Ectodermal cell (in vitro differentiated cells): ENCODE results near the gene CMSS1.
"Not testable (repeated sequence)": the region's sequence is repeated elsewhere in the genome, so short reads cannot be mapped to it uniquely, and the experiment has no call there.

Experiments
- H3K27ac ChIP-seq: 2 replicates; pipeline ENCODE4 v1.7.0; 2013; ENCODE audit warnings: mild to moderate bottlenecking, low read depth, low read length; ENCODE audit not compliant: insufficient read depth, poor library complexity, severe bottlenecking
- H3K27me3 ChIP-seq: 2 replicates; pipeline ENCODE4 v1.7.0; 2013; ENCODE audit warnings: mild to moderate bottlenecking, low read length; ENCODE audit not compliant: insufficient read depth, control insufficient read depth, poor library complexity, severe bottlenecking
- H3K36me3 ChIP-seq: one replicate; pipeline ENCODE4 v1.7.0; 2013; ENCODE audit warnings: low read length; ENCODE audit not compliant: control insufficient read depth, insufficient read depth
- H3K4me1 ChIP-seq: one replicate; pipeline ENCODE4 v1.7.0; 2013; ENCODE audit warnings: low read length; ENCODE audit not compliant: control insufficient read depth, insufficient read depth
- H3K4me3 ChIP-seq: 2 replicates; pipeline ENCODE4 v1.7.0; 2013; ENCODE audit warnings: low read depth, low read length, control low read depth; ENCODE audit not compliant: insufficient read depth
- H3K9me3 ChIP-seq: 2 replicates; pipeline ENCODE4 v1.7.0; 2013; ENCODE audit warnings: mild to moderate bottlenecking, low read length, moderate library complexity; ENCODE audit not compliant: control insufficient read depth
- WGBS, 2 experiments: methylation state at CpG; one replicate each; pipeline ENCODE4 v1.1.7; 2013; ENCODE audit warnings: missing lambda C conversion rate in 2 of 2; 5-methylcytosine and 5-hydroxymethylcytosine counted together

CMSS1 gene

GRCh38 chr3:100226712-100227429 lies 409.2 kb downstream of the CMSS1 start:
- H3K9me3 ChIP-seq = no peaks in the 10 kb centered on the region
- 85 to 91% methylated on average over 4 to 5 of the region's 6 CpGs for WGBS, 2 experiments
- H3K36me3 ChIP-seq = no peaks in the 10 kb centered on the region
- no peaks in the 10 kb centered on the region for H3K27me3 ChIP-seq
- no peak overlapping the region for H3K4me3 ChIP-seq
- no peaks in the 10 kb centered on the region for H3K4me1 ChIP-seq
- H3K27ac ChIP-seq = no peak overlapping the region

DNA sequence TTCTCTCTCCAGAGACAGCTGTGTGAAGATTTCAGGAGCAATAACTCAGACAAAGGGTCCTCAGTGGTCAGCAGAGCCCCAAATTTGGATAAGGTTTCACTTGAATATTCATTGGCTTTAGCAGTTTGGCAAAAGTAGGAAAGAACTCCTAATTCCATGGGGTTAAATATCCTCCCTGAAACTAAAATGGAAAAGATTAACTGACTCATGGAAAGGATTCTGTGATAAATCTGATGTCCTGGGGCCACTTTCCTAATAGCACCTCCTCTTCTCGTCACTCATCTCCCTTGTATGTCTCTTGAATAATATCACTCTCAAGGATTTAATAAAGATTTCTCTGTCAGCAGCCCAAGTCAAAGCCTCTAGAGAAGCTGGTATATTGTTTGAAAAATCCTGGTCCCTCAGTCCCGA lies 409.9 kb downstream of the CMSS1 start:
- H3K27ac ChIP-seq = no peak overlapping the region
- H3K27me3 ChIP-seq = no peaks in the 10 kb centered on the region
- H3K4me1 ChIP-seq = no peaks in the 10 kb centered on the region
- WGBS, 2 experiments = 92 to 98% methylated on average over 2 of the region's 2 CpGs
- no peak overlapping the region for H3K4me3 ChIP-seq
- no peaks in the 10 kb centered on the region for H3K36me3 ChIP-seq
- no peaks in the 10 kb centered on the region for H3K9me3 ChIP-seq

GRCh38 chr3:100228247-100228646 lies 410.6 kb downstream of the CMSS1 start:
- H3K27me3 ChIP-seq = no peaks in the 10 kb centered on the region
- 100% methylated on average over 1 of the region's 1 CpG; no CpG with 5 or more reads in 1 of the 2 experiments for WGBS, 2 experiments
- H3K27ac ChIP-seq = no peak overlapping the region
- no peak overlapping the region for H3K4me3 ChIP-seq
- H3K36me3 ChIP-seq = no peaks in the 10 kb centered on the region
- no peaks in the 10 kb centered on the region for H3K9me3 ChIP-seq
- H3K4me1 ChIP-seq = no peaks in the 10 kb centered on the region

GRCh38 chr3:100229188-100229587 lies 411.5 kb downstream of the CMSS1 start:
- H3K27me3 ChIP-seq, H3K27ac ChIP-seq, H3K36me3 ChIP-seq, H3K4me1 ChIP-seq, H3K9me3 ChIP-seq, H3K4me3 ChIP-seq: not testable (repeated sequence)
- 93 to 94% methylated on average over 2 to 3 of the region's 3 CpGs for WGBS, 2 experiments

GRCh38 chr3:100230710-100231109 lies 413.0 kb downstream of the CMSS1 start:
- Histone ChIP-seq H3K27ac (no peak overlapping the region), H3K4me3 (no peak overlapping the region), H3K27me3 (no peaks in the 10 kb centered on the region), H3K4me1 (no peaks in the 10 kb centered on the region), H3K36me3 (no peaks in the 10 kb centered on the region), H3K9me3 (no peaks in the 10 kb centered on the region)
- WGBS, 2 experiments = 96 to 97% methylated on average over 3 of the region's 3 CpGs
